Mesendoderm (in vitro differentiated cells): Measurements from ENCODE around the gene MEIS2.

Source experiments
- DNase-seq: peaks from one replicate; pipeline ENCODE4 v3.0.0; 2013
- H2AK5ac ChIP-seq: 2 replicates; pipeline ENCODE4 v1.6.1; 2013; ENCODE audit warnings: low read length, inconsistent platforms
- H2BK120ac ChIP-seq: 2 replicates; pipeline ENCODE4 v1.6.1; 2013; ENCODE audit warnings: low read depth, mild to moderate bottlenecking, low read length, moderate library complexity, mixed read lengths
- H2BK15ac ChIP-seq: replicated peaks from 2 replicates; pipeline ENCODE4 v1.6.1; 2013; ENCODE audit warnings: low read depth, mild to moderate bottlenecking, moderate library complexity
- H2BK5ac ChIP-seq: 2 replicates; pipeline ENCODE4 v1.6.1; 2013; ENCODE audit warnings: low read length, inconsistent platforms
- H3K18ac ChIP-seq: 2 replicates; pipeline ENCODE4 v1.6.1; 2013; ENCODE audit warnings: mild to moderate bottlenecking, low read length, mixed read lengths
- H3K23ac ChIP-seq: one replicate; pipeline ENCODE4 v1.6.1; 2013; ENCODE audit warnings: low read length
- H3K27ac ChIP-seq: 2 replicates; pipeline ENCODE4 v1.5.1; 2013; ENCODE audit warnings: low read depth, mild to moderate bottlenecking, inconsistent platforms, low read length, moderate library complexity
- H3K27me3 ChIP-seq: 2 replicates; pipeline ENCODE4 v1.6.1; 2013; ENCODE audit warnings: low read length, control low read depth, mild to moderate bottlenecking, inconsistent platforms; ENCODE audit not compliant: insufficient read depth, poor library complexity
- H3K36me3 ChIP-seq: 2 replicates; pipeline ENCODE4 v1.6.1; 2013; ENCODE audit warnings: low read length, inconsistent platforms; ENCODE audit not compliant: control insufficient read depth, insufficient read depth
- H3K4ac ChIP-seq: one replicate; pipeline ENCODE4 v1.6.1; 2013; ENCODE audit warnings: low read depth, mild to moderate bottlenecking, low read length, moderate library complexity
- H3K4me1 ChIP-seq: 2 replicates; pipeline ENCODE4 v1.6.1; 2013; ENCODE audit warnings: low read depth, low read length, inconsistent platforms; ENCODE audit not compliant: control insufficient read depth
- H3K4me2 ChIP-seq: 2 replicates; pipeline ENCODE4 v1.6.1; 2013; ENCODE audit warnings: low read length
- H3K4me3 ChIP-seq: 2 replicates; pipeline ENCODE4 v1.5.1; 2013; ENCODE audit warnings: mild to moderate bottlenecking, low read length
- H3K56ac ChIP-seq: one replicate; pipeline ENCODE4 v1.6.1; 2013; ENCODE audit warnings: low read length
- H3K79me1 ChIP-seq: 2 replicates; pipeline ENCODE4 v1.6.1; 2013; ENCODE audit warnings: low read length, inconsistent platforms
- H3K79me2 ChIP-seq: 2 replicates; pipeline ENCODE4 v1.6.1; 2013; ENCODE audit warnings: mild to moderate bottlenecking, low read length; ENCODE audit not compliant: control insufficient read depth, insufficient read depth
- H3K9ac ChIP-seq: 2 replicates; pipeline ENCODE4 v1.6.1; 2013; ENCODE audit warnings: low read length, inconsistent platforms
- H4K5ac ChIP-seq: one replicate; pipeline ENCODE4 v1.6.1; 2013; ENCODE audit warnings: low read length
- H4K8ac ChIP-seq: one replicate; pipeline ENCODE4 v1.6.1; 2013; ENCODE audit warnings: low read depth, mild to moderate bottlenecking, control low read depth, low read length, moderate library complexity
- WGBS: extraction: QIAGEN DNeasy Blood & Tissue Kit; methylation state at CpG from one replicate; pipeline ENCODE4 v1.1.7; 2013; ENCODE audit warnings: low lambda C conversion rate, missing lambda C conversion rate; ENCODE audit not compliant: insufficient coverage; ENCODE audit errors: extremely low coverage; 5-methylcytosine and 5-hydroxymethylcytosine counted together

Gene MEIS2

DNA sequence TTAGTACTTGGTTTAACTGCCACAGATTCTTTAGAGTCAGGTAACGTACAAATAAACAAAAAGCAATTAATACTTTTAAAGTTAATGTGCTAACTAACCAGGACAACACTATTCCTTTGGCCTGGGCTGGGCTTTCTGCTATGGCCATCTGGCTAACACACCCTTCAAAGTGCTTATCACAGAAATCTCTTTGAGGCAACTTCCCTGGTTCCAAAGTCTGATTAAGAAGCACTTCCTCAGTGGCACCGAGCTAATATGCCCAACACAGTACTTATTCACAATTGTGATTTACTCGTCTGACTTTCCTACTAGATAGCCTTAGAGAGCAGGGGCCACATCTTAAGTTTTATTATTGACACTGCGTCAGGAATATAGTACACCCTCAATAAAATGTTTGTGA is 191.4 kb downstream of the MEIS2 start:
- H3K23ac ChIP-seq: no peak overlapping the region
- H4K8ac ChIP-seq: no peak overlapping the region
- no peak overlapping the region for H2AK5ac ChIP-seq
- no peak overlapping the region for H3K4me2 ChIP-seq
- H3K56ac ChIP-seq: no peak overlapping the region
- H3K79me2 ChIP-seq: no peaks in the 10 kb centered on the region
- H3K9ac ChIP-seq: no peak overlapping the region
- no peaks in the 10 kb centered on the region for H3K79me1 ChIP-seq
- H3K4me1 ChIP-seq: peaks cover 4% of the 10 kb centered on the region
- no peak overlapping the region for H2BK120ac ChIP-seq
- H3K27ac ChIP-seq: no peak overlapping the region
- DNase-seq: no peak
- no peak overlapping the region for H3K4ac ChIP-seq
- H4K5ac ChIP-seq: no peak overlapping the region
- no CpG with 5 or more reads among the region's 4 CpGs for WGBS
- no peak overlapping the region for H3K4me3 ChIP-seq
- H3K18ac ChIP-seq: no peak overlapping the region
- peaks cover 2% of the 10 kb centered on the region for H3K27me3 ChIP-seq
- no peak overlapping the region for H2BK15ac ChIP-seq
- no peak overlapping the region for H2BK5ac ChIP-seq
- no peaks in the 10 kb centered on the region for H3K36me3 ChIP-seq

DNA sequence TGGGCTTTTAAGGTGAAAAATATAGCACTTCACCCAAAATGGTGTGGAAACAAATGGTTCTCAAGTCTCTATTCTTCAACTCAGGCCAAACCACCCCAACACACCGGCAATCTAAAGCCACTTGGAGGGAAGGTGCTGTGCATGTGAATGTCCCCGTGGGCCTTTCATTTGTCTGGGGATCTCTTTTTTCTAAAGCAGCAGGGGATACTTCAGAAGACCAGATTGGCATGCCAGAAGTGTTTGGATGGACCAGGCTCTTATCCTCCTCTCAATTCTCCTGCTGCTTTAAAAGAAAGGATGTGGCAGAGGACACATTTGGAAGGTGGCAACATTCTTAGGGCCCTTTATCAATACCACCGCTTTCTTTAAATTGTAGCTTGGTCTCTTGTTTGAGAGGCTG is 193.1 kb downstream of the MEIS2 start:
- Histone ChIP-seq H2BK5ac (no peak overlapping the region), H3K4ac (no peak overlapping the region), H3K79me2 (no peaks in the 10 kb centered on the region), H2AK5ac (no peak overlapping the region), H3K36me3 (no peaks in the 10 kb centered on the region), H3K4me1 (peaks cover 4% of the 10 kb centered on the region), H3K18ac (no peak overlapping the region), H4K5ac (no peak overlapping the region), H4K8ac (no peak overlapping the region), H3K56ac (no peak overlapping the region), H3K79me1 (no peaks in the 10 kb centered on the region), H2BK15ac (no peak overlapping the region), H3K27me3 (peaks cover 2% of the 10 kb centered on the region), H3K23ac (no peak overlapping the region), H3K27ac (no peak overlapping the region), H3K9ac (no peak overlapping the region), H3K4me3 (no peak overlapping the region), H3K4me2 (no peak overlapping the region), H2BK120ac (no peak overlapping the region)
- peak; percentile 83 for DNase-seq
- no CpG with 5 or more reads among the region's 3 CpGs for WGBS

DNA sequence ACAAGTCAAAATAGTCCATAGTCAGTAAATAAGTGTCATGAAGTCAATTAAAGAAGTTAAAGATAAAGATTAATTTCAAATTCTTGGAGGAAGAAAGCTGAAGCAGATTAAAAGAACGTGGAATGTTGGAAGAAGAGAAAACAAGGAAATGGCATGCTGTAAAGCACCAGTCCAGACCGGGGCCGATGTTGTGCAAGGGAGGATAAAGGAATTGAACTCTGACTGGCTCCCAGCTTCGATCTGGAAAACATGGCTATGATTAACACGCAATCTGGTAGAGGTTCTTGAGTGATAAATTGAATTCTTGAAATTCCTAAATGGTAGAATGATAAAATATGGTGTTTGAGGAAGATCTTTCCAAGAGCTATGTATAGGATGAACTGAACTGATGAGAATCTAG is 194.4 kb downstream of the MEIS2 start:
- Histone ChIP-seq H2BK15ac (no peak overlapping the region), H3K4me2 (no peak overlapping the region), H2AK5ac (no peak overlapping the region), H3K4ac (no peak overlapping the region), H3K27me3 (peaks cover 2% of the 10 kb centered on the region), H3K36me3 (no peaks in the 10 kb centered on the region), H3K27ac (no peak overlapping the region), H4K5ac (no peak overlapping the region), H3K18ac (no peak overlapping the region), H4K8ac (no peak overlapping the region), H2BK120ac (no peak overlapping the region), H3K79me1 (no peaks in the 10 kb centered on the region), H3K4me3 (no peak overlapping the region), H3K4me1 (peaks cover 4% of the 10 kb centered on the region), H3K9ac (no peak overlapping the region), H3K79me2 (no peaks in the 10 kb centered on the region), H2BK5ac (no peak overlapping the region), H3K23ac (no peak overlapping the region), H3K56ac (no peak overlapping the region)
- WGBS: no CpG with 5 or more reads among the region's 5 CpGs
- no peak for DNase-seq

DNA sequence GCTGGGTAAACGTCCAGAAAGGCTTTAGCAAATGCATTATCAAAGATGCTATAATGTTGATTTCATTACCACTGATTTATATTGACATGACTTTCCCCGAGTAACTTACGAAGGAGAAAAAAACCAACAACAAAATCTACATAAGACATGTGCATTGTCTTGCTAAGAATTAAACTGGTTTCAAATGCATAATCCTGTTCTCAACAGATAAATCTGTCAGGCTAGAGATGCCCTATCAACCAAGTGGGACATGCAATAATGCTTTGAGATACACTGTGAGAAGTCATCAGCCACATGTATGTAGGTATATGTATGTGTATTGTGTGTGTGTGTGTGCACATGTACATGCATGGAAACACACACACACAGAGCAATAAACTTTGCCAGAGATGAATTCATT is 195.6 kb downstream of the MEIS2 start:
- no peak overlapping the region for H2BK5ac ChIP-seq
- no peaks in the 10 kb centered on the region for H3K36me3 ChIP-seq
- H3K23ac ChIP-seq: no peak overlapping the region
- DNase-seq: no peak
- H3K27ac ChIP-seq: no peak overlapping the region
- peaks cover 4% of the 10 kb centered on the region for H3K4me1 ChIP-seq
- no peak overlapping the region for H4K8ac ChIP-seq
- peaks cover 2% of the 10 kb centered on the region for H3K27me3 ChIP-seq
- H3K79me2 ChIP-seq: no peaks in the 10 kb centered on the region
- no peak overlapping the region for H4K5ac ChIP-seq
- H3K4me3 ChIP-seq: no peak overlapping the region
- no peak overlapping the region for H3K9ac ChIP-seq
- H2AK5ac ChIP-seq: no peak overlapping the region
- no peak overlapping the region for H3K4ac ChIP-seq
- H3K4me2 ChIP-seq: no peak overlapping the region
- WGBS: no CpG with 5 or more reads among the region's 3 CpGs
- no peaks in the 10 kb centered on the region for H3K79me1 ChIP-seq
- no peak overlapping the region for H2BK15ac ChIP-seq
- H3K18ac ChIP-seq: no peak overlapping the region
- H3K56ac ChIP-seq: no peak overlapping the region
- H2BK120ac ChIP-seq: no peak overlapping the region

DNA sequence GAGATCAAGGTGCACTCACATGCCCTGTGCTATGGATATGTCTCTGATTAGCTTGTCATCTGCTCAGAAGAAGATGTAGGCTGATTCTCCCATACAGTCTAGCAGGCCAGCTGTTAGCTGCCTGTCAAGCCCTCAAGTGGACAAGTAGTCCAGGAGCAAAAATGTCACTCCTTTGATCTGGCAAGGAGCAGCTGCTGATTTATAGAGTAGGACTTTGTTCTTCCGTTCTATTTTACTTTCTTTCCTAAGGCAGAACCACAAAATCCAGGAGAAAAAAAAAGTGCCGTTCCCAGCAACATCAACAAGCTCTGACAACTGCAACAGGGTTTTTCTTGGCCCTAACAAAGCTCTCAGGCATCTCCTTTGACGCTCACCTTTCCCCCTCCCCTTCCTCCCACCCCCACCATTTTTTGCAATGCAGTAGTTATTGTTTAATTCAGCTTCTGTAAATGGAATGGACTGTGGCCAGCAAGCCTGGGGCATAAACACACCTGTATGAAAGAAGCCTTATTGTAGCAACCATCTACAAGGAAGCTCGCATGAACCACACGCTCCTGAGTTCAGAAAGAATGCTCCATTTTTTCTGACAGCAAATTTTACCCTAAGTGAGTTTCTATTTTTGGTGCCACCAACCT is 196.3 kb downstream of the MEIS2 start:
- Histone ChIP-seq H3K4me3 (no peak overlapping the region), H4K8ac (no peak overlapping the region), H4K5ac (no peak overlapping the region), H2BK120ac (no peak overlapping the region), H3K4me1 (peaks cover 4% of the 10 kb centered on the region), H3K4ac (no peak overlapping the region), H3K27ac (no peak overlapping the region), H3K18ac (no peak overlapping the region), H3K4me2 (no peak overlapping the region), H3K56ac (no peak overlapping the region), H2BK15ac (no peak overlapping the region), H3K23ac (no peak overlapping the region), H3K27me3 (peaks cover 2% of the 10 kb centered on the region), H3K79me1 (no peaks in the 10 kb centered on the region), H2BK5ac (no peak overlapping the region), H3K79me2 (no peaks in the 10 kb centered on the region), H2AK5ac (no peak overlapping the region), H3K9ac (no peak overlapping the region), H3K36me3 (no peaks in the 10 kb centered on the region)
- no peak for DNase-seq
- WGBS: no CpG with 5 or more reads among the region's 5 CpGs

DNA sequence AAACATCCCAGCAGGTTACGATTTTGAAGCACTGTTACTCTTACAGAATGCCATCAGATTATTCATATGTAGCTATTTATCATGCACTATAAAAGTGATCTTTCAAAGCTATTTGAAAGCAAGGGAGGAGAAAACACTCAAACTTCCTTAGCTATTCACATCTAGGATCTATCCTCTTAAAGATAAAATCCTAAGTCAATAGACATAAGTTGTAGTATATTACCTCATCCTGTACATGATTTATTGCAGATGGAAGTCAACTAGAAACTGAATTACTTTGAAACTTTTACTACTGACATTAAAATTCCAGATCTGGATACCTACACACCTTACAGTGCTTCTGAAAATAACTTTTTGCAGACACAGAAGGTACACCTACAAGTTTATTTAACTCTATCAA is 197.2 kb downstream of the MEIS2 start:
- H3K18ac ChIP-seq: no peak overlapping the region
- no peak overlapping the region for H3K4me3 ChIP-seq
- WGBS: no CpG with 5 or more reads among the region's 1 CpG
- H2BK15ac ChIP-seq: no peak overlapping the region
- no peaks in the 10 kb centered on the region for H3K36me3 ChIP-seq
- no peak overlapping the region for H2BK120ac ChIP-seq
- no peak for DNase-seq
- no peak overlapping the region for H4K5ac ChIP-seq
- H3K23ac ChIP-seq: no peak overlapping the region
- H3K4me2 ChIP-seq: no peak overlapping the region
- no peak overlapping the region for H2BK5ac ChIP-seq
- no peak overlapping the region for H3K9ac ChIP-seq
- H3K27ac ChIP-seq: no peak overlapping the region
- no peak overlapping the region for H2AK5ac ChIP-seq
- H4K8ac ChIP-seq: no peak overlapping the region
- no peaks in the 10 kb centered on the region for H3K79me1 ChIP-seq
- no peak overlapping the region for H3K56ac ChIP-seq
- no peaks in the 10 kb centered on the region for H3K79me2 ChIP-seq
- no peak overlapping the region for H3K4ac ChIP-seq
- peaks cover 2% of the 10 kb centered on the region for H3K27me3 ChIP-seq
- peaks cover 8% of the 10 kb centered on the region for H3K4me1 ChIP-seq
